D721Med (cell line): ENCODE data around the gene CNPY1.

ENCODE experiments used
- DNase-seq: peaks from one replicate; pipeline ENCODE4 v3.0.0; 2011; ENCODE audit warnings: low spot score; ENCODE audit not compliant: insufficient read length
- FAIRE-seq: peaks from 2 replicates; lab custom pipeline; 2011; peaks lifted over from hg19 to GRCh38; lab: Jason Lieb, UNC
- CTCF ChIP-seq: IDR thresholded peaks from 2 replicates; pipeline ENCODE4 v1.5.1; 2012; ENCODE audit warnings: mild to moderate bottlenecking, control low read depth; ENCODE audit not compliant: insufficient read depth; ENCODE audit errors: missing control alignments

The CNPY1 gene

GRCh38 chr7:155558961-155559360, 12.6 kb upstream of the CNPY1 start:
- no peak for FAIRE-seq
- TF ChIP-seq CTCF: no peak
- no peak for DNase-seq

- TF ChIP-seq CTCF: no peak
- FAIRE-seq (no peak), DNase-seq (no peak)
Measured at GRCh38 chr7:155558351-155558750, 12.0 kb upstream of the CNPY1 start.

- DNase-seq (no peak), FAIRE-seq (no peak)
- no peak for TF ChIP-seq CTCF
Measured at GRCh38 chr7:155557778-155558177, 11.4 kb upstream of the CNPY1 start.

GRCh38 chr7:155556763-155557162, 10.4 kb upstream of the CNPY1 start:
- DNase-seq (no peak), FAIRE-seq (no peak)
- no peak for TF ChIP-seq CTCF

GRCh38 chr7:155555116-155555695, 8.8 kb upstream of the CNPY1 start:
- DNase-seq (no peak), FAIRE-seq (no peak)
- TF ChIP-seq CTCF: no peak

- FAIRE-seq: no peak
- no peak for TF ChIP-seq CTCF
- DNase-seq: no peak
Measured at GRCh38 chr7:155553871-155554270, 7.5 kb upstream of the CNPY1 start.

GRCh38 chr7:155551785-155552611, 5.6 kb upstream of the CNPY1 start:
- TF ChIP-seq CTCF: no peak

More at GRCh38 chr7:155551785-155552611, 5.6 kb upstream of the CNPY1 start:
- no peak for DNase-seq
- FAIRE-seq: no peak
